ENCODE measurements around the gene COX8A.
"Not testable (repeated sequence)": the region's sequence is repeated elsewhere in the genome, so short reads cannot be mapped to it uniquely, and the experiment has no call there.

COX8A gene

GRCh38 chr11:63974259-63975143 lies at the start of gene COX8A:
COX8A (plus strand) TSS chr11:63974620; CDS start chr11:63974681, 61 bp downstream.
- peak; percentile 100 for DNase-seq (ENCODE audit: low spot score)

- DNase-seq (ENCODE audit: low spot score) = no peak
These were observed 44.8 kb upstream of the COX8A start for GRCh38 chr11:63929616-63930015.

GRCh38 chr11:63931045-63931444 lies 43.4 kb upstream of the COX8A start:
- no peak for DNase-seq (ENCODE audit: low spot score)

- no peak for DNase-seq (ENCODE audit: low spot score)
These were observed 42.5 kb upstream of the COX8A start for GRCh38 chr11:63931876-63932275.

GRCh38 chr11:63933459-63933858 lies 41.0 kb upstream of the COX8A start:
- no peak for DNase-seq (ENCODE audit: low spot score)

GRCh38 chr11:63937713-63938478 lies 36.5 kb upstream of the COX8A start:
- no peak for DNase-seq (ENCODE audit: low spot score)

- peak; percentile 98 for DNase-seq (ENCODE audit: low spot score)
These were observed 35.7 kb upstream of the COX8A start, which contains the start of gene NAA40 for GRCh38 chr11:63938479-63939396. NAA40 (plus strand) TSS chr11:63939002; CDS start chr11:63939097, 95 bp downstream.

- no peak for DNase-seq (ENCODE audit: low spot score)
These were observed 35.0 kb upstream of the COX8A start for GRCh38 chr11:63939397-63939891.

- no peak for DNase-seq (ENCODE audit: low spot score)
These were observed 33.6 kb upstream of the COX8A start for GRCh38 chr11:63940786-63941185.

- no peak for DNase-seq (ENCODE audit: low spot score)
These were observed 32.5 kb upstream of the COX8A start for GRCh38 chr11:63941901-63942300.

GRCh38 chr11:63942803-63943202 lies 31.6 kb upstream of the COX8A start:
- no peak for DNase-seq (ENCODE audit: low spot score)

GRCh38 chr11:63944987-63945386 lies 29.4 kb upstream of the COX8A start:
- DNase-seq (ENCODE audit: low spot score) = no peak

GRCh38 chr11:63945477-63946163 lies 28.8 kb upstream of the COX8A start:
- peak; percentile 70 for DNase-seq (ENCODE audit: low spot score)

- DNase-seq (ENCODE audit: low spot score) = no peak
These were observed 22.5 kb upstream of the COX8A start for GRCh38 chr11:63951779-63952536.

GRCh38 chr11:63952570-63952969 lies 21.9 kb upstream of the COX8A start:
- no peak for DNase-seq (ENCODE audit: low spot score)

GRCh38 chr11:63958008-63958407 lies 16.4 kb upstream of the COX8A start:
- no peak for DNase-seq (ENCODE audit: low spot score)

GRCh38 chr11:63961608-63962412 lies 12.6 kb upstream of the COX8A start:
- no peak for DNase-seq (ENCODE audit: low spot score)

- DNase-seq (ENCODE audit: low spot score) = not testable (repeated sequence)
These were observed 10.5 kb upstream of the COX8A start for GRCh38 chr11:63963895-63964294.

- DNase-seq (ENCODE audit: low spot score) = no peak
These were observed 8.0 kb upstream of the COX8A start for GRCh38 chr11:63966444-63966843.

Data from RKO (cell line).